ENCODE measurements around the gene SMC3.

The SMC3 gene

GRCh38 chr10:110546077-110546476, 21.4 kb upstream of the SMC3 start:
- DNase-seq, result no peak

GRCh38 chr10:110546499-110547110, 20.9 kb upstream of the SMC3 start:
- DNase-seq, result no peak

- peak; percentile 28 to 66 for DNase-seq
Observed at GRCh38 chr10:110547139-110547761, 20.2 kb upstream of the SMC3 start.

GRCh38 chr10:110548002-110548401, 19.5 kb upstream of the SMC3 start:
- no peak for DNase-seq

- DNase-seq, result no peak
Observed at GRCh38 chr10:110549211-110549610, 18.3 kb upstream of the SMC3 start.

GRCh38 chr10:110553905-110554304, 13.6 kb upstream of the SMC3 start:
- no peak for DNase-seq

- no peak for DNase-seq
Observed at GRCh38 chr10:110556296-110556695, 11.2 kb upstream of the SMC3 start.

- DNase-seq, result peak in 1 of 2 experiments; percentile 14
Observed at GRCh38 chr10:110556969-110557601, 10.4 kb upstream of the SMC3 start.

- DNase-seq, result no peak
Observed at GRCh38 chr10:110558041-110558440, 9.5 kb upstream of the SMC3 start.

- no peak for DNase-seq
Observed at GRCh38 chr10:110560012-110560411, 7.5 kb upstream of the SMC3 start.

GRCh38 chr10:110561292-110561691, 6.2 kb upstream of the SMC3 start:
- DNase-seq, result no peak

- no peak for DNase-seq
Observed at GRCh38 chr10:110562348-110562747, 5.1 kb upstream of the SMC3 start.

- DNase-seq, result no peak
Observed at GRCh38 chr10:110563132-110563531, 4.4 kb upstream of the SMC3 start.

- DNase-seq, result no peak
Observed at GRCh38 chr10:110566472-110567200, 859 bp upstream of the SMC3 start.

GRCh38 chr10:110568055-110568735, 700 bp downstream of the SMC3 start:
- DNase-seq, result no peak

- DNase-seq, result no peak
Observed at GRCh38 chr10:110569122-110569521, 1.6 kb downstream of the SMC3 start.

GRCh38 chr10:110569736-110570135, 2.2 kb downstream of the SMC3 start:
- no peak for DNase-seq

- DNase-seq, result no peak
Observed at GRCh38 chr10:110571093-110571743, 3.7 kb downstream of the SMC3 start.

GRCh38 chr10:110572862-110573261, 5.4 kb downstream of the SMC3 start:
- no peak for DNase-seq

- no peak for DNase-seq
Observed at GRCh38 chr10:110574420-110574819, 6.9 kb downstream of the SMC3 start.

GRCh38 chr10:110576220-110576619, 8.7 kb downstream of the SMC3 start:
- no peak for DNase-seq

GRCh38 chr10:110577056-110577455, 9.6 kb downstream of the SMC3 start:
- no peak for DNase-seq

- no peak for DNase-seq
Observed at GRCh38 chr10:110584006-110584405, 16.5 kb downstream of the SMC3 start.

Data from SW 1271 (cell line).